ENCODE data around the gene CAPN13.

DNA sequence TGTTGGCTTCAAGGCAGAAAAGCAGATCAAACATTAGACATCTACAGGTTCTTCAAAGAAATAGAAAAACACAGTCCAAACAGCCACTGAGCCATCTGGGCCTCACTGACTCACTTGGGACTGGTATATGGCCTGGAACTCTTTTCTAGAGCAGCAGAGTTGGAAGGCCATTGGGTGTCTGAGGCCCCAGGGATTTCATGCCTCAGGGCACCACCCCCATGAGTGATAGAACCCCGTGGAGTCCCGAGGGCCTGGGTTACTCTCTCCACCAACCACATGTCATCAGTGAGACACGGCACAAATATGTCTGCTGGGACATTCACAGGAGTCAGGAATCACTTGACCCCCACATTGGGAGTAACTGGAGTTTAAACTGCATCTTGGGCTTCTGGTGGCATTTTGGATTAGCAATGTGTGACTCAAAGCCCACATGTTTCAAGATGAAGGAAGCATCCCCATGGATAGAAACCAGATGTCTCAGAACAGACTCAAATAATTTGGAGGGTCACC lies 44.0 kb downstream of the CAPN13 start:
- TF ChIP-seq, protein P1, sequence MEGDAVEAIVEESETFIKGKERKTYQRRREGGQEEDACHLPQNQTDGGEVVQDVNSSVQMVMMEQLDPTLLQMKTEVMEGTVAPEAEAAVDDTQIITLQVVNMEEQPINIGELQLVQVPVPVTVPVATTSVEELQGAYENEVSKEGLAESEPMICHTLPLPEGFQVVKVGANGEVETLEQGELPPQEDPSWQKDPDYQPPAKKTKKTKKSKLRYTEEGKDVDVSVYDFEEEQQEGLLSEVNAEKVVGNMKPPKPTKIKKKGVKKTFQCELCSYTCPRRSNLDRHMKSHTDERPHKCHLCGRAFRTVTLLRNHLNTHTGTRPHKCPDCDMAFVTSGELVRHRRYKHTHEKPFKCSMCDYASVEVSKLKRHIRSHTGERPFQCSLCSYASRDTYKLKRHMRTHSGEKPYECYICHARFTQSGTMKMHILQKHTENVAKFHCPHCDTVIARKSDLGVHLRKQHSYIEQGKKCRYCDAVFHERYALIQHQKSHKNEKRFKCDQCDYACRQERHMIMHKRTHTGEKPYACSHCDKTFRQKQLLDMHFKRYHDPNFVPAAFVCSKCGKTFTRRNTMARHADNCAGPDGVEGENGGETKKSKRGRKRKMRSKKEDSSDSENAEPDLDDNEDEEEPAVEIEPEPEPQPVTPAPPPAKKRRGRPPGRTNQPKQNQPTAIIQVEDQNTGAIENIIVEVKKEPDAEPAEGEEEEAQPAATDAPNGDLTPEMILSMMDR (IDR thresholded peaks at IDR 0.05) = no peak
- TF ChIP-seq EZH2 (IDR thresholded peaks at IDR 0.05; ENCODE audit: borderline replicate concordance, insufficient read depth, low read depth, low read length, poor library complexity, severe bottlenecking) = no peak
